PC-9 (cell line): ENCODE measurements around the gene FGD6.

Experiments used
- CTCF ChIP-seq: fragments of 200-600 bp; sonication (generic); conservative IDR thresholded peaks from 2 replicates; pipeline ENCODE4 v1.6.1; 2017; ENCODE audit warnings: mixed run types, antibody characterized with exemption, mild to moderate bottlenecking, moderate library complexity
- EZH2 ChIP-seq: fragments of 200-600 bp; sonication (generic); IDR thresholded peaks from 2 replicates; pipeline ENCODE4 v1.8.0; 2017; ENCODE audit warnings: antibody characterized with exemption, low read depth

- TF ChIP-seq CTCF, result no peak
- TF ChIP-seq EZH2, result no peak
Observed at GRCh38 chr12:95072900-95073697, 144.2 kb downstream of the FGD6 start, which contains the start of gene NR2C1.
